GM12878 (cell line): ENCODE measurements around the gene RAB37. TPM values are rescaled to one million over a fixed set of nuclear protein-coding genes. Genes with fewer than 3 reads are reported as not detected.
A peak's percentile ranks its signal among the peaks of the same experiment; 100 is the strongest.

ENCODE experiments used
- BHLHE40 ChIP-seq, 2 experiments: fragments of 450-650 bp in 1 of 2; IDR thresholded peaks; 2 replicates each; pipeline ENCODE4 v1.6.1; 2011 to 2017; ENCODE audit warnings: low read depth in 2 of 2, borderline replicate concordance in 1 of 2, improper control_type of control experiment in 1 of 2, low read length in 1 of 2, mild to moderate bottlenecking in 1 of 2
- CBFB ChIP-seq: IDR thresholded peaks from 2 replicates; pipeline ENCODE4 v1.6.1; 2016; ENCODE audit warnings: antibody characterized with exemption, low read depth
- EED ChIP-seq: sonication (generic); IDR thresholded peaks from 2 replicates; pipeline ENCODE4 v1.6.1; 2016; ENCODE audit warnings: antibody characterized with exemption, low read depth
- FOXK2 ChIP-seq: fragments of 450-650 bp; IDR thresholded peaks from 2 replicates; pipeline ENCODE4 v1.6.1; 2017; ENCODE audit warnings: mild to moderate bottlenecking, moderate library complexity
- HDAC6 ChIP-seq: fragments of 200-600 bp; sonication (generic); IDR thresholded peaks from one replicate; pipeline ENCODE4 v1.8.0; 2017; ENCODE audit warnings: antibody characterized with exemption; ENCODE audit not compliant: unreplicated experiment
- IKZF1 ChIP-seq: fragments of 450-650 bp; conservative IDR thresholded peaks from 2 replicates; pipeline ENCODE4 v1.6.1; 2017; ENCODE audit warnings: antibody characterized with exemption, mild to moderate bottlenecking
- KAT2A ChIP-seq: conservative IDR thresholded peaks from 2 replicates; pipeline ENCODE4 v1.6.1; 2011; ENCODE audit warnings: low read depth, low read length; ENCODE audit not compliant: control insufficient read depth
- MAX ChIP-seq: IDR thresholded peaks from 2 replicates; pipeline ENCODE4 v1.6.1; 2012; ENCODE audit warnings: low read depth, low read length, improper control_type of control experiment
- NR2F1 ChIP-seq: fragments of 450-650 bp; conservative IDR thresholded peaks from 2 replicates; pipeline ENCODE4 v1.6.1; 2017; ENCODE audit warnings: mild to moderate bottlenecking
- PAX5 ChIP-seq: IDR thresholded peaks from 2 replicates; pipeline ENCODE4 v1.6.1; 2011; ENCODE audit warnings: low read depth, low read length, borderline replicate concordance
- POLR2A ChIP-seq: IDR thresholded peaks from 2 replicates; pipeline ENCODE4 v1.6.1; 2011; ENCODE audit warnings: low read depth, mild to moderate bottlenecking, low read length
- RELB ChIP-seq: fragments of 450-650 bp; IDR thresholded peaks from 2 replicates; pipeline ENCODE4 v1.6.1; 2017; ENCODE audit warnings: low read depth, mild to moderate bottlenecking, moderate library complexity
- RFX5 ChIP-seq: IDR thresholded peaks from 2 replicates; pipeline ENCODE4 v1.6.1; 2011; ENCODE audit warnings: low read depth, low read length, improper control_type of control experiment
- RUNX3 ChIP-seq: IDR thresholded peaks from 2 replicates; pipeline ENCODE4 v1.6.1; 2012; ENCODE audit warnings: low read length, inconsistent platforms
- SIN3A ChIP-seq: IDR thresholded peaks from 2 replicates; pipeline ENCODE4 v1.6.1; 2012; ENCODE audit warnings: low read depth, low read length, improper control_type of control experiment
- SKIL ChIP-seq: fragments of 450-650 bp; IDR thresholded peaks from 2 replicates; pipeline ENCODE4 v1.6.1; 2017; ENCODE audit warnings: mild to moderate bottlenecking, low read depth, inconsistent platforms; ENCODE audit not compliant: poor library complexity, severe bottlenecking
- SPI1 ChIP-seq: IDR thresholded peaks from 2 replicates; pipeline ENCODE4 v1.6.1; 2011; ENCODE audit warnings: low read depth, mild to moderate bottlenecking, low read length, moderate library complexity, borderline replicate concordance; ENCODE audit not compliant: insufficient read depth
- SUZ12 ChIP-seq: fragments of 200-600 bp; sonication (generic); IDR thresholded peaks from one replicate; pipeline ENCODE4 v1.6.1; 2018; ENCODE audit warnings: antibody characterized with exemption, mild to moderate bottlenecking; ENCODE audit not compliant: unreplicated experiment
- TCF3 ChIP-seq: IDR thresholded peaks from 2 replicates; pipeline ENCODE4 v1.6.1; 2012; ENCODE audit warnings: low read depth, mild to moderate bottlenecking, low read length, borderline replicate concordance; ENCODE audit not compliant: insufficient read depth
- WRNIP1 ChIP-seq: IDR thresholded peaks from 2 replicates; pipeline ENCODE4 v1.6.1; 2011; ENCODE audit warnings: low read depth, low read length, improper control_type of control experiment, borderline replicate concordance
- polyA plus RNA-seq, 11 experiments: library from polyadenylated mRNA; depleted of rRNA in 4 of 11; unstranded in 6 of 11; stranded (reverse) in 5 of 11; fragments of >200 nt; fragmentation: Nextera tagmentation in 4 of 11; fragmentation: Illumina TruSeq in 1 of 11; extraction: Ambion mirVana in 4 of 11; extraction: Trizol in 1 of 11; gene quantifications; 1 replicate in 1 of 11; 2 replicates in 10 of 11; pipeline versions ENCODE4 v1.2.1 to v1.2.3, GENCODE V29; 2011 to 2016; ENCODE audit warnings: inconsistent platforms in 2 of 11, missing spikeins in 2 of 11, low read depth in 1 of 11
- total RNA-seq, 4 experiments: library from RNA; depleted of rRNA in 3 of 4; stranded (reverse); fragments of >200 nt in 3 of 4; fragmentation: Illumina TruSeq in 1 of 4; extraction: Trizol in 1 of 4; gene quantifications; 2 replicates each; pipeline versions ENCODE4 v1.2.1 to v1.2.3, GENCODE V29; 2013 to 2021
- TF ChIP-seq, protein P1 (sequence below): IDR thresholded peaks from 2 replicates; pipeline ENCODE4 v1.6.1; 2011; ENCODE audit warnings: low read depth, low read length, improper control_type of control experiment, borderline replicate concordance
- TF ChIP-seq, protein P2 (sequence below): fragments of 450-650 bp; IDR thresholded peaks from 2 replicates; pipeline ENCODE4 v1.6.1; 2017; ENCODE audit warnings: mild to moderate bottlenecking, moderate library complexity

RAB37 gene
- total and polyA plus RNA-seq, 10 of the 15 experiments (the other 5 are each of a cell fraction or from before 2014, with no cell fraction given), result 0.48 to 5.6 (median 1.7) TPM

DNA sequence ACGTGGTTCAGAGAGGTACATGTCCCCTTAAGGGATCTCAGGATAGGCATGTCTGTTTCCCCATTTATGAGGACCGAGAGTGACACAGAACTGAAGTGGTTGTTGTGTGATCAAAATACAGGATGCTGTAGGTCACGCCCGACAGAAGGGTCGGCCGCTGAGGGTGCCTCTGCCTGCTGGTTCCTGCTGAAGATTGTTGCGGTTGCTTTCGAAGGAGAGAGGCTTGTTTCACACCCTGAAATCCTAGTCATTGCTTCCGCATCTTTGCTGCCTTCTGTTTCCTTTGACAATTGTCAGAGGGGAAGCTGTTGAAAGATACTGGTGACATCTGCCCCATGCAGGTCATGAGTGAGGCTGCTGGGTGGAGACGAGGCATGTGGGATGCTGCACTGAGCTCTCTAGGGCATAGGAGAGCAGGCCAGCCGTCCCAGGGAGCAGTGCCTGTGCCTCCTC lies 42.9 kb downstream of the RAB37 start (continued):
- TF ChIP-seq MAX (no peak), SIN3A (peak; percentile 32; the same call in 1 of the 2 replicates), SPI1 (no peak), CBFB (0 out of 2 replicates have a peak, but pooled peaks have one; percentile 59), KAT2A (no peak), RELB (no peak), RFX5 (no peak), HDAC6 (no peak), POLR2A (no peak), PAX5 (peak; percentile 91), EED (peak; percentile 76), FOXK2 (no peak), BHLHE40 (IDR thresholded peaks at IDR 0.05; ENCODE audit: borderline replicate concordance in 1 of 2, low read depth in 2 of 2, low read length in 1 of 2) (peak; percentile 31 to 44; a peak in 1 of 4 replicates), NR2F1 (peak; percentile 56; the same call in 1 of the 2 replicates), SUZ12 (no peak), WRNIP1 (no peak), RUNX3 (peak; percentile 91), SKIL (no peak), IKZF1 (peak; percentile 50; the same call in 1 of the 2 replicates), TCF3 (0 out of 2 replicates have a peak, but pooled peaks have one; percentile 55)
- TF ChIP-seq, protein P1, sequence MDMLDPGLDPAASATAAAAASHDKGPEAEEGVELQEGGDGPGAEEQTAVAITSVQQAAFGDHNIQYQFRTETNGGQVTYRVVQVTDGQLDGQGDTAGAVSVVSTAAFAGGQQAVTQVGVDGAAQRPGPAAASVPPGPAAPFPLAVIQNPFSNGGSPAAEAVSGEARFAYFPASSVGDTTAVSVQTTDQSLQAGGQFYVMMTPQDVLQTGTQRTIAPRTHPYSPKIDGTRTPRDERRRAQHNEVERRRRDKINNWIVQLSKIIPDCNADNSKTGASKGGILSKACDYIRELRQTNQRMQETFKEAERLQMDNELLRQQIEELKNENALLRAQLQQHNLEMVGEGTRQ, result no peak
- TF ChIP-seq, protein P2, sequence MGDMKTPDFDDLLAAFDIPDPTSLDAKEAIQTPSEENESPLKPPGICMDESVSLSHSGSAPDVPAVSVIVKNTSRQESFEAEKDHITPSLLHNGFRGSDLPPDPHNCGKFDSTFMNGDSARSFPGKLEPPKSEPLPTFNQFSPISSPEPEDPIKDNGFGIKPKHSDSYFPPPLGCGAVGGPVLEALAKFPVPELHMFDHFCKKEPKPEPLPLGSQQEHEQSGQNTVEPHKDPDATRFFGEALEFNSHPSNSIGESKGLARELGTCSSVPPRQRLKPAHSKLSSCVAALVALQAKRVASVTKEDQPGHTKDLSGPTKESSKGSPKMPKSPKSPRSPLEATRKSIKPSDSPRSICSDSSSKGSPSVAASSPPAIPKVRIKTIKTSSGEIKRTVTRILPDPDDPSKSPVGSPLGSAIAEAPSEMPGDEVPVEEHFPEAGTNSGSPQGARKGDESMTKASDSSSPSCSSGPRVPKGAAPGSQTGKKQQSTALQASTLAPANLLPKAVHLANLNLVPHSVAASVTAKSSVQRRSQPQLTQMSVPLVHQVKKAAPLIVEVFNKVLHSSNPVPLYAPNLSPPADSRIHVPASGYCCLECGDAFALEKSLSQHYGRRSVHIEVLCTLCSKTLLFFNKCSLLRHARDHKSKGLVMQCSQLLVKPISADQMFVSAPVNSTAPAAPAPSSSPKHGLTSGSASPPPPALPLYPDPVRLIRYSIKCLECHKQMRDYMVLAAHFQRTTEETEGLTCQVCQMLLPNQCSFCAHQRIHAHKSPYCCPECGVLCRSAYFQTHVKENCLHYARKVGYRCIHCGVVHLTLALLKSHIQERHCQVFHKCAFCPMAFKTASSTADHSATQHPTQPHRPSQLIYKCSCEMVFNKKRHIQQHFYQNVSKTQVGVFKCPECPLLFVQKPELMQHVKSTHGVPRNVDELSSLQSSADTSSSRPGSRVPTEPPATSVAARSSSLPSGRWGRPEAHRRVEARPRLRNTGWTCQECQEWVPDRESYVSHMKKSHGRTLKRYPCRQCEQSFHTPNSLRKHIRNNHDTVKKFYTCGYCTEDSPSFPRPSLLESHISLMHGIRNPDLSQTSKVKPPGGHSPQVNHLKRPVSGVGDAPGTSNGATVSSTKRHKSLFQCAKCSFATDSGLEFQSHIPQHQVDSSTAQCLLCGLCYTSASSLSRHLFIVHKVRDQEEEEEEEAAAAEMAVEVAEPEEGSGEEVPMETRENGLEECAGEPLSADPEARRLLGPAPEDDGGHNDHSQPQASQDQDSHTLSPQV, result no peak
